OCI-LY3 (cell line): Measurements from ENCODE around the gene ZNF565.

Experiments
- H2AFZ ChIP-seq: fragments of 200-600, 300-600 bp; shearing (Covaris generic); 2 replicates; pipeline ENCODE4 v1.6.0; 2014; ENCODE audit warnings: antibody characterized with exemption, low read depth, low read length
- H3K27ac ChIP-seq: fragments of 200-600, 300-600 bp; sonication (generic); 2 replicates; pipeline ENCODE4 v1.5.1; 2014; ENCODE audit warnings: mild to moderate bottlenecking, low read length, moderate library complexity, mixed read lengths
- H3K27me3 ChIP-seq: fragments of 200-600, 300-600 bp; sonication (generic); 2 replicates; pipeline ENCODE4 v1.6.1; 2014; ENCODE audit warnings: low read depth, low read length, mixed read lengths
- H3K36me3 ChIP-seq: fragments of 200-600, 300-600 bp; sonication (generic); replicated peaks from 2 replicates; pipeline ENCODE3; 2014; ENCODE audit warnings: low read depth, low read length, mixed read lengths
- H3K4me1 ChIP-seq: fragments of 300-600, 200-600 bp; sonication (generic); 2 replicates; pipeline ENCODE4 v1.6.1; 2014; ENCODE audit warnings: low read length, mixed read lengths
- H3K4me2 ChIP-seq: fragments of 200-600, 300-600 bp; sonication (generic); 2 replicates; pipeline ENCODE4 v1.6.1; 2014; ENCODE audit warnings: low read length, mixed read lengths
- H3K4me3 ChIP-seq: fragments of 300-600, 200-600 bp; sonication (generic); 2 replicates; pipeline ENCODE4 v1.5.1; 2014; ENCODE audit warnings: antibody characterized with exemption, mild to moderate bottlenecking, low read length, moderate library complexity
- H3K79me2 ChIP-seq: fragments of 300-600, 200-600 bp; shearing (Covaris generic); 2 replicates; pipeline ENCODE4 v1.6.1; 2014; ENCODE audit warnings: mild to moderate bottlenecking, low read length, mixed read lengths
- H3K9ac ChIP-seq: fragments of 300-600, 200-600 bp; shearing (Covaris generic); 2 replicates; pipeline ENCODE4 v1.6.0; 2014; ENCODE audit warnings: mild to moderate bottlenecking, low read length, moderate library complexity
- H3K9me3 ChIP-seq: fragments of 200-600, 300-600 bp; shearing (Covaris generic); 2 replicates; pipeline ENCODE4 v1.6.1; 2014; ENCODE audit warnings: low read length, mixed read lengths; ENCODE audit not compliant: insufficient read depth
- H4K20me1 ChIP-seq: fragments of 200-600, 300-600 bp; sonication (generic); 2 replicates; pipeline ENCODE4 v1.6.1; 2016; ENCODE audit warnings: low read length, mixed read lengths; ENCODE audit not compliant: insufficient read depth
- EZH2phosphoT487 ChIP-seq: fragments of 200-600 bp; shearing (Covaris generic); IDR thresholded peaks from 2 replicates; pipeline ENCODE4 v1.6.1; 2018; ENCODE audit warnings: antibody characterized with exemption, mixed run types, low read depth
- TF ChIP-seq, protein P1 (sequence below): fragments of 200-600, 300-600 bp; sonication (generic); IDR thresholded peaks from 2 replicates; pipeline ENCODE4 v1.5.1; 2014; ENCODE audit warnings: antibody characterized with exemption, low read length, low read depth

Gene ZNF565

DNA sequence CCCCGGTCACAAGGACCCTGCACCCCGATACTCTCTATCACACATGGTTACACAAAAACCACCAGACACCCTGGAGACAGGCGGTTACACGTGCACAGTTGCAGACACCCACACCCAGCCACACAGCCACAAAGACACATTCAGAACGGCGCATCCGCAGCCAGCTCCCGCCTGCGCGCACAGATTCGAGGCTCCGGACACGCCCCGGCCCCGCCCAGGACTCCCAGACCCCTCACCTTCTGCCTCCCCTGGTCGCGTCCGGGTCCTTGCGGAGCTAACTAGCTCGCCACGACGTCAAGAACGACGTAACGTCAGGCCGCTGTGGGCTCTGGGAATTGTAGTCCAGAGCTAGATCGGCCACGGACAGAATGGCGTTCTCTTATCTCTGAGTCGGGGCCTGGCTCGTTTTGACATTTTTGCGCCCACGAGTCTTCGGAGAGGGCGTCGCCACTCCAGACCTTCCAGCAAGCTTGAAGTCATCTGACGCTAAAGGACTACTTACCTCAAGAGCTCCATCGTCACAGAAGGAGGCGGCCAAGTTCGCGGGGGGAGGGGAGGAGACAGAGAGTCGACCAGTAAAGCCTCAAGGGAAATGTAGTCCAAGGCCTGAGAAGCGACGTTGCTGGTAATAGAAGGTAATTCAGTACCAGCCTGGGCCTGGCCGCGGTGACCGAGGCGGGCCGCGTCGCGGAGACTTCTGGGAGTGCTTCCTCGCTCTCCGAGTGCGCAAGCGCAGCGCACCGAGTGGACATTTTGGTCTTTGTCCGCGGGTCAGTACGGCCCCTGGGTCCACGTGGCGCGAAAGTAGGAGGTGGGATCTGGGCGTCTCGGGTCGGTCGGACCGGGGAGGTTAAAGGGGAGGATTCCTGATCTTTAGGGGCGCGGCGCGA lies at the start of gene ZNF565, which contains the start of gene ZNF146:
TSS of gene ZNF565 (minus strand) at position 280 of the 890 bp plus-strand sequence. CDS start 12,680 bp downstream, outside the sequence.
TSS of gene ZNF146 (plus strand) at position 721 of the 890 bp plus-strand sequence. CDS start 21,335 bp downstream, outside the sequence.
- TF ChIP-seq, protein P1, sequence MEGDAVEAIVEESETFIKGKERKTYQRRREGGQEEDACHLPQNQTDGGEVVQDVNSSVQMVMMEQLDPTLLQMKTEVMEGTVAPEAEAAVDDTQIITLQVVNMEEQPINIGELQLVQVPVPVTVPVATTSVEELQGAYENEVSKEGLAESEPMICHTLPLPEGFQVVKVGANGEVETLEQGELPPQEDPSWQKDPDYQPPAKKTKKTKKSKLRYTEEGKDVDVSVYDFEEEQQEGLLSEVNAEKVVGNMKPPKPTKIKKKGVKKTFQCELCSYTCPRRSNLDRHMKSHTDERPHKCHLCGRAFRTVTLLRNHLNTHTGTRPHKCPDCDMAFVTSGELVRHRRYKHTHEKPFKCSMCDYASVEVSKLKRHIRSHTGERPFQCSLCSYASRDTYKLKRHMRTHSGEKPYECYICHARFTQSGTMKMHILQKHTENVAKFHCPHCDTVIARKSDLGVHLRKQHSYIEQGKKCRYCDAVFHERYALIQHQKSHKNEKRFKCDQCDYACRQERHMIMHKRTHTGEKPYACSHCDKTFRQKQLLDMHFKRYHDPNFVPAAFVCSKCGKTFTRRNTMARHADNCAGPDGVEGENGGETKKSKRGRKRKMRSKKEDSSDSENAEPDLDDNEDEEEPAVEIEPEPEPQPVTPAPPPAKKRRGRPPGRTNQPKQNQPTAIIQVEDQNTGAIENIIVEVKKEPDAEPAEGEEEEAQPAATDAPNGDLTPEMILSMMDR = no peak
- no peak for TF ChIP-seq EZH2phosphoT487
- H4K20me1 ChIP-seq = peaks cover 29% of the 10 kb centered on the region
- peaks cover 56% of the 10 kb centered on the region for H3K79me2 ChIP-seq
- peak within 1 kb of the TSS; percentile 79 for H3K27ac ChIP-seq
- H3K4me2 ChIP-seq = peak within 1 kb of the TSS; percentile 98
- H3K9ac ChIP-seq = peak within 1 kb of the TSS; percentile 89
- peak within 1 kb of the TSS; percentile 92 for H2AFZ ChIP-seq
- peaks cover 13% of the 10 kb centered on the region for H3K4me1 ChIP-seq
- H3K4me3 ChIP-seq = peak within 1 kb of the TSS; percentile 86
- no peaks in the 10 kb centered on the region for H3K27me3 ChIP-seq
- H3K9me3 ChIP-seq = no peaks in the 10 kb centered on the region
- H3K36me3 ChIP-seq = peaks cover 15% of the 10 kb centered on the region

DNA sequence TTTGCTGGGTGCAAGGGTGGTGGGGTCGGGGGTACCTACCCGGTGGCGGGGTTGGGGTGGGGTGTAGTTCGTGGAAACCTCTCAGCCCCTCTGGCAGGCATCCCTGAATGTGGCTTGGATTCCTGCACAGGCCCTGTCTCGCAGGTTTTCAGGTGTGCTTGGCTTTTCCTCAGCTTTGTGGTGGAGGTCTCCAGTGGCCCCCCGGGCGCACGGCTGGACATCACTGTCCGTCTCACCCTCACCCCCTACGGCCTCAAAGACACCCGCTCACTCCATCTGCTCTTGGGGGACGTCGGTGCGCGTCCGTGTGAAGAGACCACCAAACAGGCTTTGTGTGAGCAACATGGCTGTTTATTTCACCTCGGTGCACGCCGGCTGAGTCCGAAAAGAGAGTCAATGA lies 44.7 kb upstream of the ZNF565 start:
- Histone ChIP-seq H3K4me1 (no peaks in the 10 kb centered on the region), H3K27me3 (no peaks in the 10 kb centered on the region), H3K36me3 (peaks cover 8% of the 10 kb centered on the region), H2AFZ (no peak overlapping the region), H3K9me3 (no peaks in the 10 kb centered on the region), H3K9ac (no peak overlapping the region), H4K20me1 (no peaks in the 10 kb centered on the region), H3K4me3 (no peak overlapping the region), H3K79me2 (no peaks in the 10 kb centered on the region), H3K27ac (no peak overlapping the region), H3K4me2 (no peak overlapping the region)
- no peak for TF ChIP-seq EZH2phosphoT487
- TF ChIP-seq, protein P1 = no peak

DNA sequence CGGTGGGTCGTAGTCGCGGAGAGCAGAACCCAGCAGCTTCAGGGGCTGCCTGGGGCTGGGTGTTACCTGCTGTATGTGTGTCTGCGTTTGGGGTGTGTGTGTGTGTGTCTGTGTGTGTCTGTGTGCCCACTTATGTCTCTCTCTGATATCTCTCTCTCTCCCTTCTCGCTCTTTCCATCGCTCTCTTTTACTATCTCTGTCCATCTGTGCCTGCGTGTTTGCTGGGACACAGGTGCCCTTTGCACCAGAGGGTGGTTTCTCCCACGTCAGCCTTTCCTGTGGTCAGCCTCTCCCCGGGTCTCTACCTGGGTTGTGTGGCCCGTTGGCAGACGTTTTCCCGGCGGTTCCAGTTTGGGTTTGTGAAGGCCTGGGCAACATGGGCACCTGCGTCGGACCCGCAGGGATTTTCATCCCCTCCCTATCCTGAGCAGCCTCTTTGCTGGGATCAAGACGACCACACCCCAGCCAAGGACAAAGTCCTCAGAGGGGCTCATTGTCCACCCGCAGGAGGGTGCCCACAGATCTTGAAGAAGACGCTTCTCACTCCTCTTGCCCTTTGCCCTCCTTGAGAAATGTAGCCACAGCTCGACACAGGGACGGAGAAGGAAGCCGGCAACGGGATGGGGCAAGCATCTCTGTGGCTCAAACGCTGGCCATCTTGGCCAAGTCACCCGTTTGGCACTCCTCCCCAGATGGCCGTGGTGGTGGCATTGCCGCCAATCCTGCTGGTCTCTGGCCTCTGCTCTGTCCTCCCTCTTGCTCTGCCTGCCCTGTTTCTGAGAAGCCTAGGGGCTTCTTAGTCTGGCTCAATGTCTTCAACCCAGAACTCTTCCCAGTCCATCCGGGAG lies 43.8 kb upstream of the ZNF565 start:
- no peak for TF ChIP-seq EZH2phosphoT487
- TF ChIP-seq, protein P1 = no peak
- Histone ChIP-seq H3K4me2 (no peak overlapping the region), H3K4me3 (no peak overlapping the region), H2AFZ (no peak overlapping the region), H3K36me3 (peaks cover 8% of the 10 kb centered on the region), H3K79me2 (no peaks in the 10 kb centered on the region), H4K20me1 (no peaks in the 10 kb centered on the region), H3K27me3 (no peaks in the 10 kb centered on the region), H3K9me3 (no peaks in the 10 kb centered on the region), H3K27ac (no peak overlapping the region), H3K4me1 (no peaks in the 10 kb centered on the region), H3K9ac (no peak overlapping the region)

DNA sequence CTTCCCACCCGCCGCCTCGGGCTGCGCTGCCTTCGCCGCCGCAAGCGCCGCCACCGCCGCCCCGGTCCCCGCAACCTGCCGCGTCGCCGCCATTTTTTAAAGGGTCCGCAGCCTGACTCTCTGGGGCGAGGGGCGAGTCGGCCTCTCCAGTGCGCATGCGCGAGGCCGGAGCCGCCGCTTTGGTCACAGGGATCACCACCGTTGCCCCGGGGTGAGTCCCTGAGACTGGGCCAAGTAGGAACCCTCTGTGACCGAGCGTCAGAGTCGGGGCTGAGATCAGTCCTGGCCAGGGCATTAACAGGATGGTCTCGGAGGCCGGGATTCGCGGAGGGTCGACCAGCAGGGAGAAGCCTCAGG lies 43.0 kb upstream of the ZNF565 start:
- no peak overlapping the region for H2AFZ ChIP-seq

More for the DNA sequence above, 43.0 kb upstream of the ZNF565 start:
- H4K20me1 ChIP-seq = no peaks in the 10 kb centered on the region
- no peak overlapping the region for H3K4me3 ChIP-seq
- no peak for TF ChIP-seq EZH2phosphoT487
- TF ChIP-seq, protein P1 = no peak
- no peak overlapping the region for H3K27ac ChIP-seq
- H3K4me1 ChIP-seq = no peaks in the 10 kb centered on the region
- no peak overlapping the region for H3K9ac ChIP-seq
- H3K79me2 ChIP-seq = no peaks in the 10 kb centered on the region
- no peaks in the 10 kb centered on the region for H3K9me3 ChIP-seq
- H3K36me3 ChIP-seq = peaks cover 8% of the 10 kb centered on the region
- H3K4me2 ChIP-seq = no peak overlapping the region
- no peaks in the 10 kb centered on the region for H3K27me3 ChIP-seq
